K562 (cell line): ENCODE results near the gene RALA. TPM values are rescaled to one million over a fixed set of nuclear protein-coding genes. Genes with fewer than 3 reads are reported as not detected.

Source experiments
- ATAC-seq: fragments of 200-7000 bp; cut with Tn5 transposase; 3 replicates; pipeline ENCODE4 v1.9.1; 2020; ENCODE audit warnings: moderate library complexity
- BruUV-seq: library from RNA; stranded (reverse); fragments of 400-500 nt; replicated peaks from 2 replicates; lab custom pipeline; 2021; lab: Mats Ljungman, UMichigan
- CTCF ChIA-PET: fragments of 300-600 bp; formaldehyde crosslinking; extraction: SDS; loops from one replicate; lab custom pipeline; 2021; ENCODE audit warnings: low intra/inter-chr PET ratio; lab: Yijun Ruan, JAX
- POLR2A ChIA-PET: fragments of 300-600, 350-650 bp; sonication (Branson Sonifier 250); formaldehyde crosslinking; extraction: SDS; loops from one replicate; lab custom pipeline; 2021; ENCODE audit warnings: antibody characterized with exemption, inconsistent platforms; lab: Yijun Ruan, JAX
- DNase-seq, 4 experiments: peaks; one replicate each; pipeline versions ENCODE4 v3.0.0 to v3.0.0-alpha.2; 2011 to 2018; ENCODE audit warnings: low spot score in 3 of 4, mixed read lengths in 3 of 4; ENCODE audit errors: extremely low read depth in 1 of 4
- FAIRE-seq: peaks from 2 replicates; lab custom pipeline; 2011; peaks lifted over from hg19 to GRCh38; lab: Jason Lieb, UNC
- H2AFZ ChIP-seq: 2 replicates; pipeline ENCODE4 v1.6.0; 2011; ENCODE audit warnings: low read depth, low read length, control low read depth, inconsistent platforms
- H3K27ac ChIP-seq: fragments of 200-600 bp; 3 replicates; pipeline ENCODE4 v1.8.0; 2011; ENCODE audit warnings: low read depth, mild to moderate bottlenecking, control low read depth, inconsistent platforms, low read length, moderate library complexity, mixed read lengths; ENCODE audit errors: extremely low read depth
- H3K27me3 ChIP-seq, 2 experiments: fragments of 300-600 bp in 1 of 2; 2 replicates in 1 of 2; 3 replicates in 1 of 2; pipeline versions ENCODE4 v1.6.0 to v1.8.0; 2011; ENCODE audit warnings: inconsistent platforms in 2 of 2, low read length in 2 of 2, mild to moderate bottlenecking in 1 of 2, mixed read lengths in 1 of 2, moderate library complexity in 1 of 2; ENCODE audit not compliant: control insufficient read depth in 2 of 2, insufficient read depth in 2 of 2
- H3K36me3 ChIP-seq: fragments of 300-600 bp; 3 replicates; pipeline ENCODE4 v1.8.0; 2011; ENCODE audit warnings: mild to moderate bottlenecking, low read length, inconsistent platforms; ENCODE audit not compliant: control insufficient read depth, insufficient read depth
- H3K4me1 ChIP-seq, 2 experiments: fragments of 200-600 bp in 1 of 2; replicated peaks in 1 of 2; 2 replicates in 1 of 2; 3 replicates in 1 of 2; pipeline versions ENCODE4 v1.5.1 to v1.8.0; 2011; ENCODE audit warnings: inconsistent platforms in 2 of 2, low read length in 2 of 2, mild to moderate bottlenecking in 1 of 2, mixed read lengths in 1 of 2, moderate library complexity in 1 of 2; ENCODE audit not compliant: control insufficient read depth in 2 of 2, insufficient read depth in 2 of 2
- H3K4me2 ChIP-seq: 2 replicates; pipeline ENCODE4 v1.6.1; 2011; ENCODE audit warnings: low read length, control low read depth, inconsistent platforms, mixed read lengths; ENCODE audit not compliant: insufficient read depth
- H3K4me3 ChIP-seq: fragments of 200-600 bp; sonication (generic), shearing (Covaris generic); 2 replicates; pipeline ENCODE4 v1.5.1; 2016; ENCODE audit warnings: control low read depth, inconsistent platforms
- H3K79me2 ChIP-seq: fragments of 200-600 bp; 3 replicates; pipeline ENCODE4 v1.8.0; 2011; ENCODE audit warnings: low read length, inconsistent platforms; ENCODE audit not compliant: control insufficient read depth, insufficient read depth
- H3K9ac ChIP-seq, 2 experiments: 2 replicates each; pipeline versions ENCODE4 v1.6.0 to v1.6.1; 2011; ENCODE audit warnings: low read depth in 2 of 2, low read length in 2 of 2, control low read depth in 1 of 2, inconsistent platforms in 1 of 2, mild to moderate bottlenecking in 1 of 2, mixed read lengths in 1 of 2; ENCODE audit not compliant: insufficient read depth in 1 of 2
- H3K9me1 ChIP-seq: one replicate; pipeline ENCODE4 v1.6.0; 2011; ENCODE audit warnings: inconsistent platforms, mild to moderate bottlenecking, low read length, moderate library complexity; ENCODE audit not compliant: control insufficient read depth, insufficient read depth
- H3K9me3 ChIP-seq: replicated peaks from 2 replicates; pipeline ENCODE4 v1.5.1; 2011; ENCODE audit warnings: low read depth, low read length, inconsistent platforms; ENCODE audit not compliant: control insufficient read depth, insufficient read depth
- H4K20me1 ChIP-seq: replicated peaks from 2 replicates; pipeline ENCODE4 v1.6.1; 2011; ENCODE audit warnings: low read length, inconsistent platforms, mixed read lengths; ENCODE audit not compliant: control insufficient read depth, insufficient read depth
- ELK3 ChIP-seq: fragments of 450-650 bp; formaldehyde crosslinking; IDR thresholded peaks from 2 replicates; pipeline ENCODE4 v1.4.0; 2020; ENCODE audit warnings: mild to moderate bottlenecking
- MXI1 ChIP-seq: IDR thresholded peaks from 2 replicates; pipeline ENCODE4 v1.6.1; 2011; ENCODE audit warnings: low read depth, mild to moderate bottlenecking, improper control_type of control experiment, low read length
- TBP ChIP-seq: optimal IDR thresholded peaks from 2 replicates; pipeline ENCODE3; 2011; ENCODE audit warnings: low read depth, low read length, improper control_type of control experiment
- WHSC1 ChIP-seq: IDR thresholded peaks from one replicate; pipeline ENCODE4 v1.6.1; 2012; ENCODE audit warnings: low read length, control low read depth, inconsistent platforms
- ZNF140 ChIP-seq: fragments of 250-450 bp; sonication (Bioruptor Pico); IDR thresholded peaks from 2 replicates; pipeline ENCODE4 v1.8.0; 2021; ENCODE audit warnings: moderate library complexity, mild to moderate bottlenecking, inconsistent platforms
- WGBS: fragments of 100-300 bp; shearing (Covaris generic); methylation state at CpG from one replicate; pipeline ENCODE4 v1.1.6; 2016; ENCODE audit warnings: low coverage, mixed read lengths; ENCODE audit not compliant: insufficient coverage; ENCODE audit errors: missing lambda C conversion rate; 5-methylcytosine and 5-hydroxymethylcytosine counted together
- in situ Hi-C: fragments of 300-500 bp; cut with MboI; formaldehyde crosslinking; loops from 4 replicates; pipeline ENCODE4 v1.15.0; 2018; ENCODE audit warnings: inconsistent platforms, mixed read lengths
- intact Hi-C: fragments of 100-400 bp; cut with micrococcal nuclease; formaldehyde crosslinking; loops from 2 replicates; pipeline ENCODE4 v1.14.2; 2022
- polyA plus RNA-seq, 8 experiments: library from polyadenylated mRNA; depleted of rRNA in 4 of 8; stranded (reverse) in 5 of 8; unstranded in 3 of 8; fragments of >200 nt; fragmentation: Nextera tagmentation in 2 of 8; fragmentation: Illumina TruSeq in 1 of 8; extraction: Ambion mirVana in 2 of 8; extraction: Trizol in 1 of 8; gene quantifications; 2 replicates each; pipeline versions ENCODE4 v1.2.1 to v1.2.3, GENCODE V29; 2011 to 2014; ENCODE audit warnings: inconsistent platforms in 1 of 8, missing spikeins in 1 of 8
- total RNA-seq, 7 experiments: library from RNA; depleted of rRNA in 6 of 7; stranded (reverse); fragments of >200 nt in 6 of 7; fragmentation: Illumina TruSeq in 2 of 7; extraction: Trizol in 2 of 7; gene quantifications; 2 replicates each; pipeline versions ENCODE4 v1.2.1 to v1.2.3, GENCODE V29; 2011 to 2021; ENCODE audit warnings: low replicate concordance in 1 of 7

Gene RALA
- total and polyA plus RNA-seq, 9 of the 15 experiments (the other 6 are each of a cell fraction or from before 2014, with no cell fraction given): 7.2 to 28.0 (median 25.7) TPM

- TF ChIP-seq ZNF140: no peak
These were observed 60.0 kb downstream of the RALA start (continued) for GRCh38 chr7:39683216-39683845.

GRCh38 chr7:39686261-39686924 lies 63.0 kb downstream of the RALA start:
- 86% methylated on average over 3 of the region's 3 CpGs for WGBS
- H3K9me3 ChIP-seq: no peaks in the 10 kb centered on the region
- H3K4me2 ChIP-seq: no peak overlapping the region
- H3K9me1 ChIP-seq: no peaks in the 10 kb centered on the region
- ATAC-seq: no peak
- DNase-seq: no peak
- H3K27ac ChIP-seq: no peak overlapping the region
- ChIA-PET POLR2A (interaction anchor here (0.6 to 1.5 kb wide), 3 partner anchors 16 to 62 kb away, joined by 3 read pairs; no protein-coding TSS in a partner anchor), CTCF (no interaction called here)
- no peak overlapping the region for H2AFZ ChIP-seq
- H3K27me3 ChIP-seq: no peaks in the 10 kb centered on the region
- peaks cover 0 to 3% of the 10 kb centered on the region in 2 experiments; a peak in 2 of 5 replicates for H3K4me1 ChIP-seq
- in situ Hi-C loops: no loop called here
- intact Hi-C loops: no loop called here
- H4K20me1 ChIP-seq: no peaks in the 10 kb centered on the region
- TF ChIP-seq MXI1 (no peak), TBP (no peak), WHSC1 (no peak), ELK3 (CRISPR knock-in tag) (no peak), ZNF140 (no peak)
- peaks cover 5% of the 10 kb centered on the region; the same call in 2 of the 3 replicates for H3K79me2 ChIP-seq
- H3K4me3 ChIP-seq: no peak overlapping the region
- no peak overlapping the region for H3K9ac ChIP-seq
- no TSS peak for BruUV-seq
- FAIRE-seq: no peak
- H3K36me3 ChIP-seq: peaks cover 13% of the 10 kb centered on the region; the same call in 2 of the 3 replicates
